Fibroblast of skin of left quadriceps (primary cell): ENCODE data around the gene MRNIP.

Experiments
- DNase-seq, 2 experiments: peaks; one replicate each; pipeline ENCODE4 v3.0.0-alpha.2; 2013; ENCODE audit warnings: low read depth in 2 of 2

MRNIP gene

DNA sequence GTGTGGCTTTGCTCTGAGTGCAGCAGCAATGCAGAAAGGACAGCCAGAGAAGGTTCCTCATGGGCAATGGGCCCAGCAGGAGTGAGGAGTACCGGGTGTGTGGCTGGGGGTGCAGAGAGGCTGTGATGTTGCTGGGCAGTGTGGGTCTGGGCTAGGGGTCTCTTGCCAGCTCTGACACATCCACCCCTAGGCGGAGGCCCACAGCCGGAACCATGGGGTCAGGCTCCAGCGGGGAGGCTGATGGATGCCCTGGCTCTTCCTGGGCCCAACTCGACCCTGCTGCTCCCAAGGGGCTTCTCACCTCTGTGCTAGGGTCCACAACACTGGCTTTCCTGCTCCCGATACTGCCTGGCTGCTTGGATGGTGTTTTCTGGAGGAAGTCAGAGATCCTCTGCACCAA lies 29.2 kb upstream of the MRNIP start:
- no peak for DNase-seq

DNA sequence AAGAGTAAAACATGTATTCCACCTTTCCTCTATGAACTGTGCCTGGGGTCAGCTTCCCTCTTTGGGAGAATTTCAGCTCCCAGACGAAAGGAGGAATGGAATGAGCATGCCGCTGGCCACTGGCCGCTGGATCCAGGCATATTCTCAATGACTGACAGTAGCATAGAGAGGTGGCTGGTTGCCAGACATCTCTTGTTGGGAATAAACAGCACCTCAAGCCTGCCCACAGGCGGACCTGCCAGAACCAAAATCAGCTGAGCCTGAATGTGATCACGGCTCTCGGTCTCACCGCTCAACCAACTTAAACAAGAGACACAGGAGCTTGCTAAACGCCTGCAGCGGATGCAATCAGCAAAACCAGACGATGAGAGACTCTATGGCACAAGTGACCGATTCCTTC lies 28.5 kb upstream of the MRNIP start:
- no peak for DNase-seq

DNA sequence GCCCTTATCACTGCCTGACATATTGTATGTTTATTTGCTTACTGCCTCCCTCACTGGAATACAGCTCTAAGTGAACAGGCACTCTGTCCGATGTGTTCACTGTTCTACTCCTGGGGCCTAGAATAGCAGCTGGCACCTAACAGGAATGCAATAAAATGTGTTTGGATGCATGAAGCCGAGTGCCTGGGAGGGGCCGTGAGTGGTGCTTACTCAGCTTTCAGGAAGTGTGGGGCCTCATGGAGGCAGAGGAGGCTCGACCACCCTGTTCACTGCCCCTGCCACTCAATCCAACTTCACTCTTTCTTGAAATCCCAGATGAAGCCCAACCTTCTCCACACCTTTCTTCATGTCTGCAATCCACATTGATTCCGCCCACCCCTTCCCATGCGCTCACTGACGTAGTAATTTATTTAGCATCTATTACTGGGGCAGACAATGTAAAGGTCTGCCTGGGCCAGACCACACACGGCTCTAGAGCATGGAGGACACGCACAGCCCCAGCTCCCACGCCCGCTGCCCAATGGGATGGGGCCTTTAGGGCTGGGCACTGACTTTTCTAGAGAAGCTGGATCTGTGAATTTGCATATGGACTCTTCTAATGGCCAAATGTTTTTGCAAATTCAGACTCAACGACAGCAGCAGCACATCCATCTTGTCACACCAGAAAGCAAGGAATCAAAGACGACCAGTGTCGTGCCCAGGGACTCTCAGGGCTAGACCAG lies 27.7 kb upstream of the MRNIP start:
- DNase-seq, result no peak

DNA sequence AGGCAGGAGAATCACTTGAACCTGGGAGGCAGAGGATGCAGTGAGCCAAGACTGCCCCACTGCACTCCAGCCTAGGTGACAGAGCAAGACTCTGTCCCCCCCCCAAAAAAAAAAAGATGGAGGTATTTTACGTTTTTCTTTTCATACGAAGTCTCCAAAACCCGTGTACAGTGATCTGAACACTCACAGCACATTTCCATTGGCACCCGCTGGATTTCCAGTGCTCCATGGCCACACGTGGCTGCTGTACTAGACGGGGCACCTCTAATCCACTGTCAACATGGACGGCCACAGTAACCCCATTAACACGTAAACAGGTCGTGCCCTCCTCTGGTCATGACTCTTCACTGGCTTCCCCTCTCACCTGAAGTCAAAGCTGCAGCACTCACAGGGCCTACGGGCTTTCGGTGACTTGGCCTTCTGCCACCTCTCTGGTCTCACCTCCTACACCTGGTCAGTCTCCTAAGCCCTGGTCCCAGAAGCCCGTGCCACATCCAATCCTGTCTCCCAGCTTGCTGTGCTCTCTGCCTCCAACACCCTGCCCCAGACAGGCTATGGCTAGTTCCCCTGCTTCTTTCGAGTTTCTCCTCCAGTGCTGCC lies 27.0 kb upstream of the MRNIP start:
- DNase-seq, result no peak

DNA sequence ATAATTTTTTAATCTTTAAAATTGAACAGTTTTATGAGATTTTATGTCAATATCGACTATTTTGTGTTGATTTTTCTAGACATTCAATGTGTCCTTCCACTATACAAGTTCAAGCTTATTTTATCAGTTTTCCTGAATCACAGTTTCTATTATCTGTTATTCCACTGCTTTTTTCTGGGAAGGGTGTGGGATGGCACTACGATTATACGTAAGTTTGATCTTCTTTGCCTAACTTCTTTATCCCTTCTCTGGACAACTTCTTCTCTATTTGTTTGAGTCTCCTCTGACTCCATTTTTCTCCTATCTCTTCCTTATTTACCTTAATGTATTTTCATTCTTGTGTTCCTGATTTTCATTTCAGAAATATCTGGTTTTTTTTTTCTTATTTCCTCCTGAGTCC lies 24.5 kb upstream of the MRNIP start:
- no peak for DNase-seq

DNA sequence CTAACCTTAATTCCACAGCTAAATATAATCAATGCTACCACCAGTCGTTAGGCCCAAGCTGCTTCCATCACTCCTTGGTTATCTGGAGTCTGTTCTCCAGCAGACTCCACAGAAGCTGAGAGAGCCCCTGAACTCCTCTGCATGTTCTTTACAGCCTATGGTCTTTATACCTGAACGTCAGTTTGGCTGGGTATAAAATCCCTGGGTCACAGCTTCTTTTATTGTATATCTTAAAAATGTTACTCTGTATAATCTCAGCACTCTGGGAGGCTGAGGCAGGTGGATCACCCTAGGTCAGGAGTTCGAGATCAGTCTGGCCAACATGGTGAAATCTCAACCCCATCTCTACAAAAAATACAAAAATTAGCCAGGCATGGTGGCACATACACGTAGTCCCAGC lies 23.7 kb upstream of the MRNIP start:
- no peak for DNase-seq

DNA sequence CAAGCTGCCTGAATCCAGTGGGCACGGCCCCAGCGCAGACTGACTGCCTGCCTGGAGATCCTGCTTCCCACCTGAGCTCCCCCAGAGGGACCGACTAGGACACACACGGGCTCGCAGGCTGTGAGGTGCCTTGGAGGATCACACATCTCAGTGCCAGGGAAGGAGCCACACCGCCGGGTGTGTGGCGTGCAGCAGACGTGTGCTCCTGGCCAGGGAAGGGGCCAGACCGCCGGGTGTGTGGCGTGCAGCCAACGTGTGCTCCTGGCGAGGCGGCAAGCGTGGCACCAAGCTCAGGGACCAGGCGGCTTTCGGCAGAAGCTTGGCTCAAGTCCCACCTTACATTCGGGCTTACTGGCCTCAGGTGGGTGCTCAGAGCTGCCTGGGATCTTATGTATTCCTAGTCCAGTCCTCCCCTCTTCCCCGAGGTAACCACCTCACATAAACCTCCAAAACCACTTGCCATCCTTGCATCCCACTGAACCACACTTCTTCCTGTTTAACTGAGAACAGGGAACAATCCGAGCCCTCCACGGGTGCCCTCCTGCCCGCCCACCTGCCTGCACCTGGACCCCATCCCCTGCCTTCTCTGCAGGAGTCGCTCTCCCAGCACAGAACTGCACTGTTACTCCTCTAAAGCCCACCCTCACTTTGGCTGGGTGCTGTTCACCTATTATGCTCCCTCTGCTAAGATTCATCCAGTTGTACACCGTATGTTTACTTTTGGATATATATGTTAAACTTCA lies 22.4 kb upstream of the MRNIP start:
- no peak for DNase-seq

DNA sequence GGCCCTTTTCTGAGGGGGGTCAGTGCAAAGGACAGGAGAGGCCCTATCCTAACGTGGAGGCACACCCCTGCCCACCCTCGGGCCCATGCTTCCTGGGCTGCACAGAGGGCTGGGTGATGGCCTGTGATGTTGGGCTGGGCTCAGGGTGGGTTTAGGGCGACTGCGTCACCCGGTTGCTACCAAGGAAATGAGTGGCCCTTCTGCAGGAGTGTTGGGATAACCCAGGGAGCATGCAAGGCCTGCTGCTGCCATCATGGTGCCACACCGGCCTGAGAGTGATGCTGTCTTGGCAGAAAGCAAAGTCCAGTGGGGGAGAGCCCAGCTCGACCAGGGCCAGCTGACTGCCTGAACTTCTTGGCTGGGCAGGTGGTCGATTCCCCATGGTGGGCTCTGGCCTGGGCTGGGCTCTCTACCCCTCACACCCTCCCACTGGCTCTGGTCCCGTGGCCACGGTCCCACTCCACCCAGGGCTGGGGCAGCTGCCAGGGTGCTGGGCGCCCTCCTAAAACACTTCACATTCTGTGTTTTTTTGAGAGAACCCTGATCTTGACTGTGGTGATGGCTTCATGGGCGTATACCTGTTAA lies 21.5 kb upstream of the MRNIP start:
- no peak for DNase-seq

DNA sequence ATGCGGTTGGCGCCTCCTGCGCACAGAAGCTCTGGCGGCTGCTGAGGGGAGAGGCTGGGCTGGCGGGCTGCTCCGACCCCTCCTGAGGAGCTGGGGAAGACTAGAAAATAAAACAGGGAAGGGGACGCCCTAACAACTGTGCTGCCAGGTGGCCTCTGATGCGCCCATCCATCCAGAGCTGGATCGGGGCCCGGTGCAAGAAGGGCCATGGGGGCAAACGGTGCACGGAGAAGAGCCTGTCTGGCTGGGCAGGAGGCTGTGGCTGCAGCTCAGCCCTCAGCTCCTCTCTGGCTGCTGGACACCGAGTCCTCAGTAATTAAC lies 21.0 kb upstream of the MRNIP start:
- no peak for DNase-seq

DNA sequence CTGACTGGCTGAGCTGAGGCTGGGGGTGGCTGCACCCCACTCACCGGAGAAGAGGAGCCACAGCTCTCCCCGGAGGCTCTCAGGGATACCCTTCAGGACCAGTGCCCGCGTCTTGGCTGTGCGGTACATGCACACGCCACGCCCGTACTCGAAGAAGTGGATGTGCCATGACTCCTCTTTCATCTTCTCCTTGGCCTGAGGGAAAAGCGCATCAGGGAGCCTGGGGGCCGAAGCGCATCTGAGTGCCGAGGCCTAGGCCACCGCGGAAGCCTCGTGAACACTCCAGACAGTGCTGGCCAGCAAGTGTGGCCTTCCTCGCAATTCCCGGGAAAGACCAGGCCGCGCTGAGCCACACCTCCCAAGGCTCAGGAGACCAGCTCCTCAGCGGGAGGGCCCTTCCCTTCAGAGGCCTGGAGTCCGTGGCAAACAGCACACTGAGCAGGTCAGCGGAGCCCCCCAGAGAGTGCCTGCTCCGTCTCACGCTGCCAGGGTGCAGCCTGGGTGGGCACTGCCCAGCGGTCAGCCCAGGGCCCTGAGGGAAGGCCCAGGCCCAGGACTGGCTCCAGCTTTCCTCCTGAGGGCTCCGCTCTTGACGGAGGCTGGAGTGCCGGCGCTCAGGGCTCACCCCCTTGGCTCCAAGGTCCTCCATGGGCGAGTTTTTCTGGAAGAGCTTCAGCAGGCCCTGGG lies 20.5 kb upstream of the MRNIP start:
- no peak for DNase-seq

DNA sequence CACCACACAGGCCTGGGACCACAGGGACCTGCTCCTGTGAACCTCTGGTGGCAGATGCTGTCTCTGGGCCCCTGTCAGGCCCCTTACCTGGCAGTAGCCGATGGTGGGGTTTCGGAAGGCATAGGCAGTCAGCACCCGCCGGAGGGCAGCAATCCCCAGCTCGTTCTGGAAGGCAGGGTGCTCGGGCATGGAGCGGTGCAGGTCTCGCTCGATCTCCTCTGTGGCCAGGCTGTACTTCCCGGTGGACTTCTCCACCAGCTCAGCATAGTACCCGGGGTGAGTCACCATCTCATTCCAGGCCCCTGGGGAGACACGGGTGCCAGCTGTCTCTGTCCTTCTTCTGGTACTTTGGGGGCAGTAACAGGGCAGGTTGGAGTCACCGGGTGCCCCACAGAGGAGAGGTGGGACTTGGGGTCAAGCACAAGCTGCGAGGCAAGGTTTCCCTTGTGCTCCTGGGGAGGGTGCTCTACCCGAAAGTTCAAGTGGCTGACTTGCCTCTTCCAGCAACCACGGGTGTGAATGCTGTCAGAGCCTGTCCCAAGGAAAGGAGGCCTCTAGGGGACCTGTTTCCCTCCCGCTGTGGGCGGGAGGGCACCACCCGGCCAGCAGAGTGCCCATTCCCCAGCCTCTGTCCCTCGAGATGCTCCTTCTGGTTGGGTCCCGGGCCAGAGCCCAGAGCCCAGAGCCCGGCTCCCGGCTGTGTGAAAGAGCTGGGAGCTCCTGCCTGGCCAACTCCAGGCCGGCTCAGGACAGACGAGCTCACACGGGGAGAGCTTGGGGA lies 19.8 kb upstream of the MRNIP start:
- no peak for DNase-seq

DNA sequence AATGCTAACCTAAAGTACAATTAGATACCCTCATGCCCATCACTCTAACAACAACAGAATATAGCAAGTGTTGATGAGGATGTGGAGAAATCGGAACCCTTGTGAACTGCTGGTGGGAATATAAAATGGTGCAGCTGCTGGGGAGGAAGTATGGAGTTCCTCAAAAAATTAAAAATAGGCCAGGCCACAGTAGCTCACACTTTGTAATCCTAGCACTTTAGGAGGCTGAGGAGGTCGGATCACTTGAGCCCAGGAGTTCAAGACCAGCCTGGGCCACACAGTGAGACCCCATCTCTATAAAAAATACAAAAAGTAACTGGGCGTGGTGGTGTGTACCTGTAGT lies 18.0 kb upstream of the MRNIP start:
- no peak for DNase-seq

DNA sequence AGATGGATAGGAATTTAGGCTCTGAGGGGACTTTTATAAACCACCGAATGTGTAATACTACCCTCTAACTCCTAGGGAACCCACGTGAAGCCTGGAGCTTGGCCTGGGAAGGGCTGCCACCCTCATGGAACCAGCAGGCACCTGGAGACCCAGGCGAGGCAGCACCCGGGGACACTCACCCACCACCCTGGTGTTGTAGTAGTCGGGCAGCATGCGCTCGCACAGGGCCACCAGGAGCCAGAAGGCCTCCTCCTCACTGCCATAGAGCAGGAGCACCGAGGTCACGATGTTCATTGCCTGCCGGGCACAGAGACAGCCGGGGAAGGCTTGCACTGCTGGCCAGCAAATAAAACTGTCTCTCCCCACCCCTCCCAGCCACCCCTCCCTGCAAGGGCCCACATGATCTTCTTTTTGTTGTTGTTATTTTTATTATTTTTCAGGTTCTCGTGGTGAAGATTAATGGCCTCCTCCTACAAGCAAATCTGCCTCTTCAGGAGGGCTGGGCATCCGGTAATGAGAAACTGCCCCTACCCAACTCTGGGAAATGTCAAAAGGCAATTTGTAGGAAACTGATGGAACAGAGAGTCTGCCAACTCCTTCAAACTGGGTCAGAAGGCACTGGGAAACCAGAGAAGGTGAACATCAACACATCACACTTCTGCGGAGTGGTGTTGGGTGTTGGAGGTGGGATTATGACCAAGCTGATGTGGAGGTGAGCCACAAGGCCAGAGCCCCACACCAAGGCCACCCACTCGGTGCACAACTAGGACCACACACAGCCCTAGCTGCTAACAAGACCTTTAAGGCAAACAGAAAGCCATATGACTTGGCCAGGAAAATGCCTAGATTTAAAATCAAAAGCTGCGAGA lies 17.4 kb upstream of the MRNIP start:
- DNase-seq, result no peak

DNA sequence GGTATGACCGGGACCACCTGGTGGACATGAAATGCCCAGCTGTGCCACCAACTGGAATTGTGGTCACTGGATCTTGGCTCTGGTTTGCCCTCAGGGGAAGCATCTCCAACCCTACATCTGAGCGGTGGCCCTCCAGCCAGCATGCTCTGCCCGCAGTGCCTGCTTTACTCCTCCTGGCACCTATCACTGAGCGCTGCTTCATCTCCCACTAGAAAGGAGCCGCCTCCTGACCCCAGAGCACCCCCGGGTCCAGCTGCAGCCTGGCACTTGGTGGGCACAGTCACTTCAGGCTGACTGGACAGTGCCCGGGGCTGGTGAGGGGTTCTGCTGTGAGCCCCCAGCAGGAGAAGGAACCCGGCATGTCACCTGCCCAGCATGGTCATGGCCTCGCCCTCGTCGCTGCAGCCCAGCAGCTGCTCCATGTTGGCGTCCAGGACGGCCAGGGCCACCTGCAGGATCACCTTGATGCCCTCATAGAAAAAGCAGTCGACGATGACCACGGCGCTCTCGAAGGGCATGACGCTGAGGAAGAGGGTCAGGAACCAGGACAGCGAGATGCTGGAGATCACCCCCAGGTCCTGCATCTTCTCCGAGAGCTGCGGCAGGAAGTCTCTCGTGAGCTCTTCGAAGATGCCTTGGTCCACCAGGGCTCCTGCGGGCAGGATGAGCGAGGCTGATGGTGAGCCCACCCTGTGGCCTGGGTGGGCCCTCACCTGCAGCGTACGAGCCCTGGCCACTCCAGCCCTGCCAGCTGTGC lies 16.1 kb upstream of the MRNIP start:
- DNase-seq, result no peak

DNA sequence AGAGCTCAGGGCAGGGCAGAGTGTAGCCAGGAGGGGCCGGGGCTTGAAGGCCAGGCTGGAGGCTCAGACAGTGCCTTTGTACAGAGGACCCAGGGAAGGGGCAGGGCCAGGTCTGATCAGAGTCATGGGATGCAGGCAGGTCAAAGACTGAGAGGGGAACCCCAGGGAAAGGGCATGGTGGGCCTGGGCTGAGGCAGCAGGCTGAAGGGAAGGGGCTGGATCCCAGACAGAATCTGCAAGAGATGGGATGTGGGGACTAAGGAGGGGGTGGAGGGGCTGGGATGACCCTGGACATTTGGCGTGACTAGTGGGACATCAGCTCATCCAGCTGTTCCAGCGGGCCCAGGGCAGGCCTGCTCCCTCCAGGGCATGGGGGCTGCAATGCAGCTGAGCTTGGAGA lies 15.5 kb upstream of the MRNIP start:
- DNase-seq, result no peak

DNA sequence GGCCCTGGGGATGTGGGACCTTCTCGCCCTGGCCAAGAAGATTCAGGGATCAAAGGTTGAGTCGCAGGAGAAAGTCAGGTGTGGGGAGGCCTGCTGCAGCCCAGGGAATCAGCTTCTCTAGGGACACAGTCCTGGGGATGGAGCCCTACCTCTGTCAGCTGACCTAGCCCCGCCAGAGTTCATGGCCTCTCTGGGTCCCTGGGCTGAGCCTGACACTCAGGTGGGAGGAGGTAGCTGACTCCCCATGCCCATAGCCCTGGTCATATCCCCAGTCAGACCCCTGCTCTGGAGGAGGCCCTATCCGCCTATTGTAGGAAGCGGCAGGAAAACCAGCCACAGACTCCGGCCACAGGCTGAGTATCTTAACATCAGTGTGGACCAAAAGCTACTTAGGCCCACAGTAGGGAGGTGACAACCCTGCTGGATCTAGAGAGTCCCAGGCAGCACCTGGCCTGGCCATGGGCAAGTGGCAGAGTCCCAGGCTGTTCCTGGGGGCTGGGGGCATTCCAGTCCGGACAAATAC lies 15.0 kb upstream of the MRNIP start:
- no peak for DNase-seq

DNA sequence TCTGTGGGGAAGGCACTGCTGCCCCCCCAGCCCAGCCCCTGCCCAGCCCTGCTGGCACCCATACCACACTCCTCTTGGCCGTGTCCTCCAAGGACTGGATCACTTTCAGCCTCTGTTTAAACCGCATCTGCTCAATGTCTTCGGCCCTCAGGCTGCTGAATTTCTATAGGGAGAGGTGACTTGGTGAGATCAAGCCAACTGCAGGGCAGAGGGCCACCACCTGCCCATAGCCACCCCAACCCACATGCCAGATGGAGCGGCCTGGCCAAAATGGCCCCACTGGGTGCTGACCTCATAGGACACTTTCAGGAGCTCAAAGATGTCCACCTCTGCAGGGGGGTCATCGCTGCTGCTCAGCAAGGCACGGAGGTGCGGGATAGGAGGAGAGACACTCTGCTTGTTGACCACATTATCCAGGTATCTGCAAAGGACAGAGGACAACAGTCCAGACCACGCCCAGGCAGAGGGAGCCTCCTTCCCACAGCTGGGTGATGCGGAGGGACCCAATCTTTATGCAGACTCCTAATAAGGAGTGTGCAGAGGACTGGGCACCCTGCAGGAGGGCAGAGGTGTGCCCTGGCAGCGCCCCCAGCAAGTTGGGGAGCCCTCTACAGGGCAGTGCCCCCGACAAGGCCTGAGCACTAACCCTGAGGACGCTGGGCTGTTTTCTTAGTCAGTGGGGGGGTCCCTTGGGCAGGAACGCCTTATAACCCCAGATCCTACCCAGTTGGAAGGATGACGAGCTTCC lies 14.4 kb upstream of the MRNIP start:
- DNase-seq, result no peak

DNA sequence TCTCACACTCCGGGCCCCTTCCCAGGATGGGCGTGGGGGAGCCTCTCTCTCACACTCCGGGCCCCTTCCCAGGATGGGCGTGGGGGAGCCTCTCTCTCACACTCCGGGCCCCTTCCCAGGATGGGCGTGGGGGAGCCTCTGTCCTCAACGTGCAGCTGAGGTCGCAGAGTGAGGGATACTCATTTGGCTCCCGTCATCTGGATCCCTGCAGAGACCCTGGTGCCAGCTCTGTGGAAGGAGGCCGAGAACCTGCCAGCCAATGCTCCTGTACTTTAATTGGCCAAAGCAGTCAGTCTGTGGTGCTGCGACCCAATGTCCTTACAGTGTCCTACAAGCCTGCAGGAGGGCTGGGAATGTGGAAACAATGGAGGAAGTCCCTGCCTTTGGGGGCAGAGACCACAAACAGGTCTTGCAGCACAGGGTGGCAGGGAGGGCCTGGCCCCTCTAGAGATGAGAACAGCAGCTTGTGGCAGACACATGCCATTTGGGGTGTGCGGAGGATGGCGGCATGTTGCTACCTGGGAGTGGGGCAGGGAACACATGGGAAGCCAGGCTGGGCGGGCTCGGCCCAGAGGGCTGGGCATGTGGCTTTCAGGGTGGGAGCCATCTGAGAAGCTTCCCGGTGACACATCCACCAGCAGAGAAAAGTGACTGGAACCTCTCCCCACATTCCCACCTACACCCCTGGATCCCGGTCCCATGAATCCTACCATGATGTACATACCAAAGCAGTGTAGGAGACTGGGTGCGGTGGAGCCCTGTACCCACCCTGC lies 13.6 kb upstream of the MRNIP start:
- DNase-seq, result no peak
